Esophagus squamous epithelium (tissue), 5 donors: ENCODE data around the gene NDUFA11. TPM values are rescaled to one million over a fixed set of nuclear protein-coding genes. Genes with fewer than 3 reads are reported as not detected.

Experiments used
- DNase-seq: peaks from one replicate; lab custom pipeline; 2025; lab: John Stamatoyannopoulos, UW
- H3K27ac ChIP-seq, 4 donors: fragments of 200-600 bp; sonication (generic); one replicate each; pipeline ENCODE4 v1.5.1; 2016 to 2019; ENCODE audit warnings: mild to moderate bottlenecking in 1 of 4
- H3K27me3 ChIP-seq, 4 donors: fragments of 200-600 bp; sonication (generic); 1 replicate in 3 of 4; 2 replicates in 1 of 4; pipeline versions ENCODE4 v1.5.1 to v1.6.0; 2017 to 2021; ENCODE audit warnings: antibody characterized with exemption in 1 of 4
- H3K36me3 ChIP-seq, 3 donors: fragments of 200-600 bp; sonication (generic); one replicate each; pipeline ENCODE4 v1.5.1; 2016 to 2019
- H3K4me1 ChIP-seq, 3 donors: fragments of 200-600 bp; sonication (generic); one replicate each; pipeline ENCODE4 v1.5.1; 2017 to 2019
- H3K4me3 ChIP-seq, 4 donors: fragments of 200-600 bp; sonication (generic); 1 replicate in 3 of 4; 2 replicates in 1 of 4; pipeline ENCODE4 v1.5.1; 2016 to 2019; ENCODE audit warnings: mild to moderate bottlenecking in 2 of 4, moderate library complexity in 1 of 4
- H3K9me3 ChIP-seq, 3 donors: fragments of 200-600 bp; sonication (generic); one replicate each; pipeline ENCODE4 v1.5.1; 2016 to 2019
- POLR2A ChIP-seq, 4 donors: fragments of 450-650 bp; IDR thresholded peaks; one replicate each; pipeline ENCODE4 v1.6.1; 2017; ENCODE audit warnings: antibody characterized with exemption in 4 of 4, mild to moderate bottlenecking in 4 of 4, moderate library complexity in 3 of 4
- WGBS, 2 donors: methylation state at CpG; one replicate each; pipeline ENCODE4 v1.1.5; 2018; 5-methylcytosine and 5-hydroxymethylcytosine counted together
- intact Hi-C: fragments of 100-400 bp; cut with DNase I; formaldehyde crosslinking; loops from one replicate; pipeline ENCODE4 v1.15.0; 2022
- total RNA-seq, 4 donors: library from RNA; depleted of rRNA; stranded (reverse); fragments of >200 nt; gene quantifications; one replicate each; pipeline ENCODE4 v1.1.0, GENCODE V29; 2016
- TF ChIP-seq, protein P1 (sequence below), 6 experiments: fragments of 450-650 bp in 4 of 6; fragments of 200-600 bp in 2 of 6; sonication (generic) in 2 of 6; IDR thresholded peaks; one replicate each; pipeline ENCODE4 v1.5.1; 2016 to 2019; ENCODE audit warnings: antibody characterized with exemption in 6 of 6, mild to moderate bottlenecking in 4 of 6, moderate library complexity in 4 of 6
- donor health status: DM: yes; HTN: yes; CAD: no.

The NDUFA11 gene
- total RNA-seq, 4 donors from 2014 or later, result 204 to 277 (median 234) TPM

DNA sequence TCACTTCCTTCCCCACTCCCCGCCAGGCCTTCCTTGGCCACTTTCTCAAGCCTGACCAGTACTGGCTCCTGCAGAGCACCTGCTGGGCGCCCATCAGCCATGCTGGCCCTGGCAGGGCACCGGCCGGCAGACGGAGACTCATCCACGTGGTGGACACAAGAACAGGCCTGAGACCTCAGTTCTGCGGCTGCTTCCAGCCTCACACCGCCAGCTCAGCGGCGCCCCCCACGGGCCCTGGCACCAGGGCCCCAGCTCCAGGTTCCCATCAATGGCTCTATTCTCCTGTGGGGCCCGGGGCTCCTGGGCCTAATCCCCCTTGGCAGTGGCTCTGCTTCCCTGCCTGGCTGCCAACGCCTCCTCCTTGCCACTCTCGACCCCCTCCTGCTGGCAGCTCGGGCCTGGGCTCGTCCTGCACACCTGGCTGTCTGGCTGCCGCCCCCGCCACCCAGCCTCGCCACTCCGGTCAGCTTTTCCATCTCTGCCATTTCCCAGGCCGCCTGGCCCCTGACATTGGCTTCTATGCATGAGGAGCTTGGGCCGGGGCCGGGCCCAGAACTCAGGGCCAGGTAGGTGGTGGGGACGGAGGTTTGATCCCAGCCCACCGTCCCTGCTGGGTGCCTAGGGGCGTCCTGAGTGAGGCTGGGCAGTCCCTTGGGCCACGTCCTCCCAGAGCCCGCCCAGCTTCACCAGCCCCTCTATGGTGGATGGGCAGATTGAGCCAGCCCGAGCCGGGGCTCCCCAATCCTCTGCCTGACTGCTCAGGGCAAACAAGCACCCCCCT lies 6.2 kb downstream of the NDUFA11 start:
- Histone ChIP-seq H3K27me3 (peaks cover 0 to 6% (median 0%) of the 10 kb centered on the region in 4 donors), H3K36me3 (peaks cover 11 to 67% (median 12%) of the 10 kb centered on the region in 3 donors), H3K4me3 (no peak overlapping the region), H3K4me1 (peaks cover 14 to 90% (median 17%) of the 10 kb centered on the region in 3 donors), H3K27ac (no peak overlapping the region), H3K9me3 (no peaks in the 10 kb centered on the region)
- 58 to 65% methylated on average over 13 of the region's 30 CpGs for WGBS, 2 donors
- intact Hi-C loops, result no loop called here
- TF ChIP-seq POLR2A (IDR thresholded peaks at IDR 0.05), result no peak
- TF ChIP-seq, protein P1, sequence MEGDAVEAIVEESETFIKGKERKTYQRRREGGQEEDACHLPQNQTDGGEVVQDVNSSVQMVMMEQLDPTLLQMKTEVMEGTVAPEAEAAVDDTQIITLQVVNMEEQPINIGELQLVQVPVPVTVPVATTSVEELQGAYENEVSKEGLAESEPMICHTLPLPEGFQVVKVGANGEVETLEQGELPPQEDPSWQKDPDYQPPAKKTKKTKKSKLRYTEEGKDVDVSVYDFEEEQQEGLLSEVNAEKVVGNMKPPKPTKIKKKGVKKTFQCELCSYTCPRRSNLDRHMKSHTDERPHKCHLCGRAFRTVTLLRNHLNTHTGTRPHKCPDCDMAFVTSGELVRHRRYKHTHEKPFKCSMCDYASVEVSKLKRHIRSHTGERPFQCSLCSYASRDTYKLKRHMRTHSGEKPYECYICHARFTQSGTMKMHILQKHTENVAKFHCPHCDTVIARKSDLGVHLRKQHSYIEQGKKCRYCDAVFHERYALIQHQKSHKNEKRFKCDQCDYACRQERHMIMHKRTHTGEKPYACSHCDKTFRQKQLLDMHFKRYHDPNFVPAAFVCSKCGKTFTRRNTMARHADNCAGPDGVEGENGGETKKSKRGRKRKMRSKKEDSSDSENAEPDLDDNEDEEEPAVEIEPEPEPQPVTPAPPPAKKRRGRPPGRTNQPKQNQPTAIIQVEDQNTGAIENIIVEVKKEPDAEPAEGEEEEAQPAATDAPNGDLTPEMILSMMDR (IDR thresholded peaks at IDR 0.05), result no peak
- no peak for DNase-seq

DNA sequence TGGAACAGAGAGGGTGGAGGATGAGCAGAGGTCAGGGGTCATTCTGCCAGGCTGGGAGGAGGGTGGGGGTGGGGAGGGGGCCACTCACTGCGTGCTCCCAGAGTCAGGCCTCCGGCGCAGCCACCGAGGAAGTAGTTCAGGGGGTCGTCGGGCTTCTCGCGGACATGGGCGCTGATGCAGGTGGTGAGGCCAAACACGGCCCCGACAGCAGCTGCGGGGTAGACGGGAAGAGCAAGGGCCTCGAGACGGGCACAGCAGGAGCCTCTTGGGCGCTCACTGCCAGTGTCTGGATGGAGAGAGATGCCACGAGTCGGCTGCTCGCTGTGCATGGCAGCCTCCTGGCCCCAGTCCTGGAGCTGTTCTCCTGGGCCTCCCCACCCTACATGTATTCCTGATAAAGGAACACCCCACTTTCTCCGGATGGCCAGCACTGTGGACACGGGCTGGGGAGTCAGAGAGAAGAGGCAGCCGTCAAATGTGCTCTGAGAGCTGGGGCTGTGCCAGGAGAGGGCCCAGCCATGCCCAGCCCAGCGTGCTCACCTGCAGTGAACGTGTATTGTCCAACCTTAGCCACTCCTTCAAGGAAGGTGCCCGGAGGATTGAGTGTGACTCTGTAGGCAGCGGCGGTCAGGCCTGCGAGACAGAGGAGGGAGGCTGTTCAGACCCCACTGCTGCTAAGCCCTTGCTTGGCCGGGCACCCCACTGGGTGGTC lies 7.1 kb downstream of the NDUFA11 start:
- H3K9me3 ChIP-seq, result no peaks in the 10 kb centered on the region
- H3K27me3 ChIP-seq, result peaks cover 0 to 14% (median 0%) of the 10 kb centered on the region in 4 donors
- WGBS, 2 donors, result 81 to 85% methylated on average over 14 to 24 of the region's 29 CpGs
- H3K36me3 ChIP-seq, result peaks cover 11 to 60% (median 12%) of the 10 kb centered on the region in 3 donors
- DNase-seq, result no peak
- TF ChIP-seq, protein P1 (IDR thresholded peaks at IDR 0.05), result no peak
- no peak for TF ChIP-seq POLR2A (IDR thresholded peaks at IDR 0.05)
- no peak overlapping the region for H3K4me3 ChIP-seq
- H3K27ac ChIP-seq, result no peak overlapping the region
- intact Hi-C loops, result no loop called here
- H3K4me1 ChIP-seq, result peaks cover 12 to 90% (median 13%) of the 10 kb centered on the region in 3 donors

DNA sequence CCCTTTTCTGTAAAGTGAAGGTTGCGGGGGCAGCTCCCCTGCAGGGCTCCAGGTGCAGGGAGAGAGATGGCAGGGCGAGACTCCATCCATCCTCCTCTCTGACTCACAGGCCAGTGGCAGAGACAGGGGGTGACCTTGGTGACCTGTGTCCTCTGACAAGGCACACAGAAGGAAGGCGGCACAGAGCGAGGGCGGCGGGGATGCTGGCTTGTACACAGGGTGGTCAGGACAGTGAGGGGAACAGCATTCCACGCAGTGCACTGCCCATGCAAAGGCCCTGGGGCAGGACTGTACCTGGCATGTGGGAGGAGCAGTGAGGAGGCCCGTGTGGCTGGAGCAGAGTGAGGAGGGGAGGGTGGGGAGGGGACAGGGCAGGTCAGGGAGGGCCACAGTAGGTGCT lies 7.7 kb downstream of the NDUFA11 start:
- no peak for DNase-seq
- H3K36me3 ChIP-seq, result peaks cover 11 to 54% (median 12%) of the 10 kb centered on the region in 3 donors
- TF ChIP-seq, protein P1 (IDR thresholded peaks at IDR 0.05), result no peak
- TF ChIP-seq POLR2A (IDR thresholded peaks at IDR 0.05), result no peak
- H3K27ac ChIP-seq, result no peak overlapping the region
- H3K4me1 ChIP-seq, result peaks cover 12 to 85% (median 13%) of the 10 kb centered on the region in 3 donors
- 75 to 79% methylated on average over 3 to 4 of the region's 8 CpGs for WGBS, 2 donors
- H3K27me3 ChIP-seq, result peaks cover 0 to 20% (median 0%) of the 10 kb centered on the region in 4 donors
- intact Hi-C loops, result no loop called here
- no peaks in the 10 kb centered on the region for H3K9me3 ChIP-seq
- no peak overlapping the region for H3K4me3 ChIP-seq

DNA sequence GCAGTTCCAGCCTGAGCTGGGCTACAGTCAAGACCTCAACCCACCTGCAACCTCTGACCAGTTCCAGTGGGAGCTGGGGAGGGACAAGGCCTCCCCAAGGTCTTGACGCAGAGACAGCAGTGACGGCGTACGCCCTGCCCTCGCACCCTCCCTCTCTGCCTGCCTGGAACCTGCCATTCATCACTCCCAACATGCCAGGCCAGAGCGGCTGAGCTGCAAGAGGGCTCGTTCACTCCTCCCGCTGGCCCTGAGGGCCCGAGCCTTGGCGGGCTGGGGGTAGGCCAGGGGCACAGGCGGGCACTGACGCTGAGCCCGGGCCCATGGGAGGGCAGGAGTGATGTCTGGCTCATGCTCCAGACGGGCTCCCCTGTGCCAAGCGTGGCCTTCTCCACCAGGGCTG lies 8.2 kb downstream of the NDUFA11 start:
- 46% methylated on average over 4 of the region's 15 CpGs; no CpG with 5 or more reads in 1 of the 2 donors for WGBS, 2 donors
- TF ChIP-seq POLR2A (IDR thresholded peaks at IDR 0.05), result no peak
- TF ChIP-seq, protein P1 (IDR thresholded peaks at IDR 0.05), result no peak
- Histone ChIP-seq H3K36me3 (peaks cover 11 to 49% (median 12%) of the 10 kb centered on the region in 3 donors), H3K4me3 (no peak overlapping the region), H3K27me3 (peaks cover 0 to 23% (median 0%) of the 10 kb centered on the region in 4 donors), H3K4me1 (peaks cover 12 to 80% (median 13%) of the 10 kb centered on the region in 3 donors), H3K27ac (no peak overlapping the region), H3K9me3 (no peaks in the 10 kb centered on the region)
- no peak for DNase-seq
- intact Hi-C loops, result no loop called here
